Bronchial epithelial cell (primary cell): ENCODE results near the gene GPR84. TPM values are rescaled to one million over a fixed set of nuclear protein-coding genes. Genes with fewer than 3 reads are reported as not detected.

Source experiments
- DNase-seq: peaks from one replicate; pipeline ENCODE4 v3.0.0-alpha.2; 2010; ENCODE audit warnings: low read depth
- FAIRE-seq: peaks from 2 replicates; lab custom pipeline; 2011; peaks lifted over from hg19 to GRCh38; lab: Jason Lieb, UNC
- H3K27me3 ChIP-seq: 2 replicates; pipeline ENCODE4 v1.5.1; 2011; ENCODE audit warnings: low read length; ENCODE audit not compliant: control insufficient read depth, insufficient read depth
- H3K36me3 ChIP-seq: 2 replicates; pipeline ENCODE4 v1.5.1; 2011; ENCODE audit warnings: low read length; ENCODE audit not compliant: control insufficient read depth, insufficient read depth
- H3K4me3 ChIP-seq: 2 replicates; pipeline ENCODE4 v1.5.1; 2011; ENCODE audit warnings: mild to moderate bottlenecking, low read depth, low read length, control low read depth
- total RNA-seq: library from RNA; depleted of rRNA; stranded (reverse); fragments of >200 nt; gene quantifications from 2 replicates; pipeline ENCODE4 v1.2.1, GENCODE V29; 2014
- TF ChIP-seq, protein P1 (sequence below): IDR thresholded peaks from 2 replicates; pipeline ENCODE4 v1.5.1; 2011; ENCODE audit warnings: mild to moderate bottlenecking, moderate library complexity, low read length, control low read depth, inconsistent platforms; ENCODE audit not compliant: insufficient read depth, severe bottlenecking

The GPR84 gene
- total RNA-seq, 1 donor from 2014 or later: not detected

DNA sequence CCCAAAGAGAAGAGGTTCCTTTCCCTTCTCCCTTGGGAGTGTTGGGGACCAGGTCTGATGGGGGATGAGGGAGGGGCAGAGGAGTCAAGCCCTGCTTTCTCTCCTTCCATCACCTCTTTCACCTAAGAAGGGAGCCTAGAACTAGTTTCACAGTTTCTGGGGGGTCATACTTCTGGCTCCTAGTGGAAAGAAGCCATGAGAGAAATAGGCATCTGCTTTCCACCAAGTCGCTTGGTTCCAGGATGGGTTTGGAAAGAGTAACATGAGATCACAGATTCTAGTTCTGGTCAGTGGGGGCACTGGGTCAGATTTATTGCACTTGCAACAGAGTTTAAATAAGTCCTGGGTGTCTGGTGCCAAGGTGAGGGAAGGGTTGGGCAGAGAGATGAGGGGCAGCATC lies 30.7 kb upstream of the GPR84 start:
- FAIRE-seq: no peak
- peaks cover 29% of the 10 kb centered on the region for H3K36me3 ChIP-seq
- TF ChIP-seq, protein P1, sequence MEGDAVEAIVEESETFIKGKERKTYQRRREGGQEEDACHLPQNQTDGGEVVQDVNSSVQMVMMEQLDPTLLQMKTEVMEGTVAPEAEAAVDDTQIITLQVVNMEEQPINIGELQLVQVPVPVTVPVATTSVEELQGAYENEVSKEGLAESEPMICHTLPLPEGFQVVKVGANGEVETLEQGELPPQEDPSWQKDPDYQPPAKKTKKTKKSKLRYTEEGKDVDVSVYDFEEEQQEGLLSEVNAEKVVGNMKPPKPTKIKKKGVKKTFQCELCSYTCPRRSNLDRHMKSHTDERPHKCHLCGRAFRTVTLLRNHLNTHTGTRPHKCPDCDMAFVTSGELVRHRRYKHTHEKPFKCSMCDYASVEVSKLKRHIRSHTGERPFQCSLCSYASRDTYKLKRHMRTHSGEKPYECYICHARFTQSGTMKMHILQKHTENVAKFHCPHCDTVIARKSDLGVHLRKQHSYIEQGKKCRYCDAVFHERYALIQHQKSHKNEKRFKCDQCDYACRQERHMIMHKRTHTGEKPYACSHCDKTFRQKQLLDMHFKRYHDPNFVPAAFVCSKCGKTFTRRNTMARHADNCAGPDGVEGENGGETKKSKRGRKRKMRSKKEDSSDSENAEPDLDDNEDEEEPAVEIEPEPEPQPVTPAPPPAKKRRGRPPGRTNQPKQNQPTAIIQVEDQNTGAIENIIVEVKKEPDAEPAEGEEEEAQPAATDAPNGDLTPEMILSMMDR: no peak

DNA sequence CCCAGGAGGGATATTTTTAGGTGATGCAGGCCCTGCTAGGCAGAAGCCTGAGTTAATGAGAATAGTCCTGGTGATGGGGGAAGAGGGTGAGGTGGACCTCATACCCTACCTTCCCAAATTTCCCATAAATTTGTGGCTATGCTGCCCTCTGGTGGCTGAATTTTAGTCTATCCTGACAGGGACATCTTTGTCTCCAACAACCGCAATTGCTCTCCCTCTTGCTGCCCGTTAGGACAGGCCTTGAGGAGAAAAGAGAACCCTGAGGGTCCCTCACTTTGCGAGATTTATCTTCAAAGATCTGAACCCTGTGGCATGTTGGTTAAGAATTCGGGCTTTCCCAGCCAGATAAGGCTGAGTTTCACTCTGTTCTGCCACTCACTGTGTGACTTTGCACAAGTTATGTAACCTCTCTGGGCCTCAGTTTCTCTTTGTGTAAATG lies 30.0 kb upstream of the GPR84 start:
- TF ChIP-seq, protein P1: peak; percentile 75
- FAIRE-seq (no peak), DNase-seq (peak; percentile 67)
- Histone ChIP-seq H3K27me3 (no peaks in the 10 kb centered on the region), H3K4me3 (no peak overlapping the region), H3K36me3 (peaks cover 33% of the 10 kb centered on the region)

More for the DNA sequence above, 30.7 kb upstream of the GPR84 start:
- Histone ChIP-seq H3K4me3 (no peak overlapping the region), H3K27me3 (no peaks in the 10 kb centered on the region)
- no peak for DNase-seq

DNA sequence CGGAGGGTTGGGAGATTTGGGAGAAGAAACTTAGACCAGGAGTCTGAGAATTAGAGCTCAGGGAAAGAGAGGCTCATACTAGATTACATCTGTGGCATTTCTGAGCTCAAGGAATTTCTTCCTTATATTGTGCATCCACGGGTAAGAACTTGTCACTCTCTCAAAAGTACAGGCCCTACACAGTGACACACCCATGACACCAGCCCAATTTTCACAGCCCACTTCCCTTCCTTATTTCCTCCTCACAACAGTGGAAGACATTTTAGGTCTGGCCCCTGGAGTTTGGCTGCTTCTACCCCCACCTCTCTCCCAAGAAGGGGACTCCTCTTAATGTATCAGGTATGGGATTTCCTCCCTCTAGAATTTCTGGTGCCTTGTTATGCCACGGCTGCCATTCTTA lies 29.5 kb upstream of the GPR84 start:
- no peaks in the 10 kb centered on the region for H3K27me3 ChIP-seq
- no peak overlapping the region for H3K4me3 ChIP-seq
- FAIRE-seq: no peak
- TF ChIP-seq, protein P1: no peak
- peaks cover 36% of the 10 kb centered on the region for H3K36me3 ChIP-seq
- no peak for DNase-seq

DNA sequence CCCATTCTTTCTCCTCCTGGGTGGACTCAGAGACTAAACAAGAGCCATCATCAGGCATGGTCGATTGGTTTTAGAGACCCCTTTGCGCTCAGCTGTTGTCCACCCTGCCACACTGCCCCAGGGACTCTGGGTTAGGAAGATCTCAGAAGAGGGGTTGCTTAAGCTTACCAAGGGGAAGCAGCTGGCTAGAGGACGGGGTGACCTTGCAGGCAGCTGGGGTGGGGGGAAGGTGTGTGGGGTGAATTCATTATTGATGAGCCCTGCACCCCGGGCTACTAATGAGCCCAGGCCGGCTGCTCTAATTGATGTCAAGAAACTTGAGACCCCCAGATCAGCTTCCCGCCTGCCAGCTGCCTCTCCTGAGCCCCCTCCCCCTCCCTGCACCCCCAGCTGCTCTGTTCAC lies 28.9 kb upstream of the GPR84 start:
- Histone ChIP-seq H3K27me3 (no peaks in the 10 kb centered on the region), H3K36me3 (peaks cover 32% of the 10 kb centered on the region), H3K4me3 (no peak overlapping the region)
- no peak for DNase-seq
- TF ChIP-seq, protein P1: no peak
- no peak for FAIRE-seq

DNA sequence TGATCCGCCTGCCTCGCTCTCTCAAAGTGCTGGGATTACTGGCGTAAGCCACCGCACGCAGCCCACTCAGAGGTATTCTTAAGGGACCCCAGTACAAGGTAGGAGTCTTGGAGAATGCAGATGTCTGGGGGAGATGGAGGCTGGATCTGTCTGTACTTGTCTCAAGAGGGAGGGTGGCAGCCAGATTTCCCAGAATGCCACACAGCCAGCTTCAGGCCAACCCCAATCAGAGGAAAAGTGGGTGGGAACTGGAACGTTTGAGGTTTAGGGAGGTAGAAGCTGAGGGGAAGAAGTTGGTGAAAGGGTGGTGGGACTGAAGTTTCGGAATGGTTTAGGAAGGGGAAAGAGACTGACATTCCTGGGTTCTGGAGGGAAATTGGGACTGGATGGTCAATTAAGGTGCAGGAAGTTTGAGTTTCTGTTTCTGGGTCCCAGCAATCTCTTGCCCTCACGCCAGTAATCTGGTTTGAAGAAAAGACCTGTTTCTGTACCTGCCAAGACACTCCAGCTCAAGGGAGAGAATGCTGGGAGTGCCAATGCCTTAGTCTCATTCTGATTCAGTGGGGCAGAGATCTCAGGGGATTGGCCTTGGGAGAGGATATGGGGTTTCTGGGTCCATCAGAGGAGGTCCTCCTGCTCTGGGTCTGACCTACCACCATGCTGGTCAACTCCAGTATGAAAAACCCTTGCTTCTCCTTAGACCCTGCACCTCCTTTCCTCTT lies 28.4 kb upstream of the GPR84 start:
- Histone ChIP-seq H3K27me3 (no peaks in the 10 kb centered on the region), H3K36me3 (peaks cover 28% of the 10 kb centered on the region), H3K4me3 (no peak overlapping the region)
- peak; percentile 74 for DNase-seq
- TF ChIP-seq, protein P1: no peak
- no peak for FAIRE-seq
